ENCODE measurements around the gene RASGRF1. TPM values are rescaled to one million over a fixed set of nuclear protein-coding genes. Genes with fewer than 3 reads are reported as not detected.

The RASGRF1 gene
- total RNA-seq, 5 donors from 2014 or later (not counting 1 experiment from before 2014, with no cell fraction given), result 0.09 to 0.49 (median 0.22) TPM; not detected in 2

GRCh38 chr15:79041601-79042168, 48.9 kb downstream of the RASGRF1 start:
- Histone ChIP-seq H3K27me3 (replicated peaks in 1 of 2; ENCODE audit: control insufficient read depth in 2 of 2, extremely low read depth in 1 of 2, insufficient read depth in 2 of 2, low read length in 1 of 2) (peaks cover 0 to 24% of the 10 kb centered on the region in 2 experiments), H3K27ac (ENCODE audit: low read length) (no peak overlapping the region), H3K9me3 (no peaks in the 10 kb centered on the region), H3K4me1 (ENCODE audit: control insufficient read depth in 1 of 2, extremely low read depth in 1 of 2, insufficient read depth in 2 of 2, low read length in 2 of 2) (no peaks in the 10 kb centered on the region), H3K4me3 (ENCODE audit: control insufficient read depth in 1 of 2, extremely low read depth in 1 of 2, low read length in 1 of 2) (no peak overlapping the region), H3K36me3 (ENCODE audit: control insufficient read depth in 2 of 2, extremely low read depth in 1 of 2, insufficient read depth in 1 of 2, low read length in 1 of 2) (no peaks in the 10 kb centered on the region)
- Mint-ChIP-seq H3K4me3 (no peak overlapping the region), H3K27me3 (peaks cover 32 to 33% of the 10 kb centered on the region in 2 donors), H3K9me3 (peaks cover 0 to 14% (median 5%) of the 10 kb centered on the region in 3 donors), H3K36me3 (peaks cover 4% of the 10 kb centered on the region), H3K4me1 (no peaks in the 10 kb centered on the region), H3K27ac (no peak overlapping the region)
- ATAC-seq (replicated peaks in 1 of 4) (no peak), DNase-seq (no peak)
- ChIA-PET CTCF (no interaction called here), POLR2A (no interaction called here)
- WGBS (ENCODE audit: insufficient coverage), result 29% methylated on average over 3 of the region's 4 CpGs

GRCh38 chr15:79037848-79038247, 52.7 kb downstream of the RASGRF1 start:
- CTCF ChIA-PET, result interaction anchor here in 1 of 2 donors (1.0 kb wide), 1 partner anchor 40 kb away, joined by 3 read pairs; no protein-coding TSS in a partner anchor
- no peak for ATAC-seq (replicated peaks in 1 of 4)

GRCh38 chr15:79036323-79036722, 54.3 kb downstream of the RASGRF1 start:
- Mint-ChIP-seq H3K4me3 (no peak overlapping the region), H3K36me3 (no peaks in the 10 kb centered on the region), H3K4me1 (no peaks in the 10 kb centered on the region), H3K27ac (no peak overlapping the region), H3K27me3 (peaks cover 14 to 26% of the 10 kb centered on the region in 2 donors), H3K9me3 (no peaks in the 10 kb centered on the region)
- Histone ChIP-seq H3K27ac (ENCODE audit: low read length) (no peak overlapping the region), H3K4me1 (ENCODE audit: control insufficient read depth in 1 of 2, extremely low read depth in 1 of 2, insufficient read depth in 2 of 2, low read length in 2 of 2) (no peaks in the 10 kb centered on the region), H3K4me3 (ENCODE audit: control insufficient read depth in 1 of 2, extremely low read depth in 1 of 2, low read length in 1 of 2) (no peak overlapping the region), H3K27me3 (replicated peaks in 1 of 2; ENCODE audit: control insufficient read depth in 2 of 2, extremely low read depth in 1 of 2, insufficient read depth in 2 of 2, low read length in 1 of 2) (peaks cover 0 to 26% of the 10 kb centered on the region in 2 experiments), H3K9me3 (no peaks in the 10 kb centered on the region), H3K36me3 (ENCODE audit: control insufficient read depth in 2 of 2, extremely low read depth in 1 of 2, insufficient read depth in 1 of 2, low read length in 1 of 2) (no peaks in the 10 kb centered on the region)
- DNase-seq (no peak), ATAC-seq (replicated peaks in 1 of 4) (peak in 1 of 4 experiments; percentile 23)
- ChIA-PET CTCF (no interaction called here), POLR2A (no interaction called here)
- 82% methylated on average over 3 of the region's 4 CpGs for WGBS (ENCODE audit: insufficient coverage)

More at GRCh38 chr15:79037848-79038247, 52.7 kb downstream of the RASGRF1 start:
- Histone ChIP-seq H3K36me3 (ENCODE audit: control insufficient read depth in 2 of 2, extremely low read depth in 1 of 2, insufficient read depth in 1 of 2, low read length in 1 of 2) (no peaks in the 10 kb centered on the region), H3K27ac (ENCODE audit: low read length) (no peak overlapping the region), H3K4me3 (ENCODE audit: control insufficient read depth in 1 of 2, extremely low read depth in 1 of 2, low read length in 1 of 2) (no peak overlapping the region), H3K27me3 (replicated peaks in 1 of 2; ENCODE audit: control insufficient read depth in 2 of 2, extremely low read depth in 1 of 2, insufficient read depth in 2 of 2, low read length in 1 of 2) (peaks cover 0 to 35% of the 10 kb centered on the region in 2 experiments), H3K9me3 (no peaks in the 10 kb centered on the region), H3K4me1 (ENCODE audit: control insufficient read depth in 1 of 2, extremely low read depth in 1 of 2, insufficient read depth in 2 of 2, low read length in 2 of 2) (no peaks in the 10 kb centered on the region)
- H3K4me3 Mint-ChIP-seq, result no peak overlapping the region
- H3K36me3 Mint-ChIP-seq, result peaks cover 4% of the 10 kb centered on the region
- POLR2A ChIA-PET, result no interaction called here
- peaks cover 20 to 31% of the 10 kb centered on the region in 2 donors for H3K27me3 Mint-ChIP-seq
- no CpG with 5 or more reads among the region's 1 CpG for whole genome bisulfite sequencing (ENCODE audit: insufficient coverage)
- DNase-seq, result no peak
- H3K9me3 Mint-ChIP-seq, result peaks cover 0 to 6% (median 0%) of the 10 kb centered on the region in 3 donors
- H3K27ac Mint-ChIP-seq, result no peak overlapping the region
- no peaks in the 10 kb centered on the region for H3K4me1 Mint-ChIP-seq

- no peaks in the 10 kb centered on the region for H3K36me3 Mint-ChIP-seq
- WGBS (ENCODE audit: insufficient coverage), result 56% methylated on average over 16 of the region's 18 CpGs
- POLR2A ChIA-PET, result no interaction called here
- Histone ChIP-seq H3K9me3 (no peaks in the 10 kb centered on the region), H3K27me3 (replicated peaks in 1 of 2; ENCODE audit: control insufficient read depth in 2 of 2, extremely low read depth in 1 of 2, insufficient read depth in 2 of 2, low read length in 1 of 2) (peaks cover 0 to 25% of the 10 kb centered on the region in 2 experiments), H3K4me1 (ENCODE audit: control insufficient read depth in 1 of 2, extremely low read depth in 1 of 2, insufficient read depth in 2 of 2, low read length in 2 of 2) (no peaks in the 10 kb centered on the region), H3K4me3 (ENCODE audit: control insufficient read depth in 1 of 2, extremely low read depth in 1 of 2, low read length in 1 of 2) (no peak overlapping the region), H3K36me3 (ENCODE audit: control insufficient read depth in 2 of 2, extremely low read depth in 1 of 2, insufficient read depth in 1 of 2, low read length in 1 of 2) (no peaks in the 10 kb centered on the region), H3K27ac (ENCODE audit: low read length) (no peak overlapping the region)
- DNase-seq (no peak), ATAC-seq (replicated peaks in 1 of 4) (no peak)
- H3K9me3 Mint-ChIP-seq, result no peaks in the 10 kb centered on the region
- H3K27ac Mint-ChIP-seq, result no peak overlapping the region
- H3K4me3 Mint-ChIP-seq, result no peak overlapping the region
- H3K4me1 Mint-ChIP-seq, result no peaks in the 10 kb centered on the region
- CTCF ChIA-PET, result no interaction called here
- peaks cover 14 to 26% of the 10 kb centered on the region in 2 donors for H3K27me3 Mint-ChIP-seq
Observed at GRCh38 chr15:79035814-79036213, 54.8 kb downstream of the RASGRF1 start.

GRCh38 chr15:79035111-79035601, 55.4 kb downstream of the RASGRF1 start:
- Histone ChIP-seq H3K27me3 (replicated peaks in 1 of 2; ENCODE audit: control insufficient read depth in 2 of 2, extremely low read depth in 1 of 2, insufficient read depth in 2 of 2, low read length in 1 of 2) (peaks cover 0 to 28% of the 10 kb centered on the region in 2 experiments), H3K36me3 (ENCODE audit: control insufficient read depth in 2 of 2, extremely low read depth in 1 of 2, insufficient read depth in 1 of 2, low read length in 1 of 2) (no peaks in the 10 kb centered on the region), H3K4me3 (ENCODE audit: control insufficient read depth in 1 of 2, extremely low read depth in 1 of 2, low read length in 1 of 2) (no peak overlapping the region), H3K27ac (ENCODE audit: low read length) (no peak overlapping the region), H3K4me1 (ENCODE audit: control insufficient read depth in 1 of 2, extremely low read depth in 1 of 2, insufficient read depth in 2 of 2, low read length in 2 of 2) (no peaks in the 10 kb centered on the region), H3K9me3 (no peaks in the 10 kb centered on the region)
- DNase-seq (no peak), ATAC-seq (replicated peaks in 1 of 4) (no peak)
- Mint-ChIP-seq H3K27me3 (peaks cover 9 to 23% of the 10 kb centered on the region in 2 donors), H3K36me3 (no peaks in the 10 kb centered on the region), H3K4me3 (no peak overlapping the region), H3K4me1 (no peaks in the 10 kb centered on the region), H3K9me3 (no peaks in the 10 kb centered on the region), H3K27ac (no peak overlapping the region)
- CTCF ChIA-PET, result no interaction called here
- whole genome bisulfite sequencing (ENCODE audit: insufficient coverage), result 75% methylated on average over 2 of the region's 11 CpGs
- POLR2A ChIA-PET, result no interaction called here

GRCh38 chr15:79034284-79034683, 56.3 kb downstream of the RASGRF1 start:
- H3K27ac Mint-ChIP-seq, result no peak overlapping the region
- H3K4me1 Mint-ChIP-seq, result no peaks in the 10 kb centered on the region
- no peaks in the 10 kb centered on the region for H3K36me3 ChIP-seq (ENCODE audit: control insufficient read depth in 2 of 2, extremely low read depth in 1 of 2, insufficient read depth in 1 of 2, low read length in 1 of 2)
- ChIA-PET POLR2A (no interaction called here), CTCF (no interaction called here)
- ATAC-seq (replicated peaks in 1 of 4), result no peak
- no peak overlapping the region for H3K4me3 Mint-ChIP-seq
- H3K36me3 Mint-ChIP-seq, result no peaks in the 10 kb centered on the region
- DNase-seq, result no peak
- peaks cover 10 to 22% of the 10 kb centered on the region in 2 donors for H3K27me3 Mint-ChIP-seq
- no peak overlapping the region for H3K4me3 ChIP-seq (ENCODE audit: control insufficient read depth in 1 of 2, extremely low read depth in 1 of 2, low read length in 1 of 2)
- H3K9me3 Mint-ChIP-seq, result no peaks in the 10 kb centered on the region
- no CpG with 5 or more reads among the region's 1 CpG for WGBS (ENCODE audit: insufficient coverage)
- no peaks in the 10 kb centered on the region for H3K9me3 ChIP-seq
- no peaks in the 10 kb centered on the region for H3K4me1 ChIP-seq (ENCODE audit: control insufficient read depth in 1 of 2, extremely low read depth in 1 of 2, insufficient read depth in 2 of 2, low read length in 2 of 2)
- H3K27me3 ChIP-seq (replicated peaks in 1 of 2; ENCODE audit: control insufficient read depth in 2 of 2, extremely low read depth in 1 of 2, insufficient read depth in 2 of 2, low read length in 1 of 2), result peaks cover 0 to 23% of the 10 kb centered on the region in 2 experiments
- H3K27ac ChIP-seq (ENCODE audit: low read length), result no peak overlapping the region
